HG03354 (cell line): ENCODE results near the gene ARID3C.

Source experiments
- ATAC-seq: cut with Tn5 transposase; IDR thresholded peaks from one replicate; pipeline ENCODE4 v1.9.1; 2021; ENCODE audit warnings: mild to moderate bottlenecking; ENCODE audit not compliant: unreplicated experiment, poor library complexity, severe bottlenecking

ARID3C gene

GRCh38 chr9:34633166-34633565 is 4.3 kb upstream of the ARID3C start:
- no peak for ATAC-seq

GRCh38 chr9:34630402-34631154 is 1.7 kb upstream of the ARID3C start:
- ATAC-seq, result no peak

- ATAC-seq, result no peak
These were observed 584 bp upstream of the ARID3C start for GRCh38 chr9:34629491-34629808.

GRCh38 chr9:34627716-34628655 is 880 bp downstream of the ARID3C start:
- ATAC-seq, result no peak

GRCh38 chr9:34625186-34625486 is 3.7 kb downstream of the ARID3C start:
- no peak for ATAC-seq

GRCh38 chr9:34624475-34625185 is 4.2 kb downstream of the ARID3C start:
- ATAC-seq, result no peak

GRCh38 chr9:34623374-34624235 is 5.3 kb downstream of the ARID3C start:
- no peak for ATAC-seq

GRCh38 chr9:34620061-34620994 is 8.5 kb downstream of the ARID3C start, which contains the start of gene DCTN3:
Gene DCTN3 (minus strand): TSS chr9:34620495. CDS start chr9:34620464, 31 bp downstream.
- ATAC-seq, result peak; percentile 99

- no peak for ATAC-seq
These were observed 13.7 kb downstream of the ARID3C start for GRCh38 chr9:34615132-34615531.

GRCh38 chr9:34612788-34613390 is 16.0 kb downstream of the ARID3C start:
- no peak for ATAC-seq

GRCh38 chr9:34611811-34612787 is 16.8 kb downstream of the ARID3C start, which contains the start of gene RPP25L:
Gene RPP25L (minus strand): TSS chr9:34612097. CDS start chr9:34611296, 801 bp downstream.
- peak; percentile 82 for ATAC-seq

- no peak for ATAC-seq
These were observed 17.5 kb downstream of the ARID3C start for GRCh38 chr9:34611251-34611810.

GRCh38 chr9:34610434-34611206 is 18.2 kb downstream of the ARID3C start:
- ATAC-seq, result no peak

- no peak for ATAC-seq
These were observed 21.5 kb downstream of the ARID3C start for GRCh38 chr9:34607331-34607730.

- no peak for ATAC-seq
These were observed 22.0 kb downstream of the ARID3C start for GRCh38 chr9:34606905-34607304.

- ATAC-seq, result no peak
These were observed 22.7 kb downstream of the ARID3C start for GRCh38 chr9:34606190-34606589.
